ENCODE results near the gene MPP2. TPM values are rescaled to one million over a fixed set of nuclear protein-coding genes. Genes with fewer than 3 reads are reported as not detected.

The MPP2 gene
- total and polyA plus RNA-seq, 2 donors (not counting 3 experiments of a cell fraction or from before 2014, with no cell fraction given): 1.4 to 1.6 TPM

DNA sequence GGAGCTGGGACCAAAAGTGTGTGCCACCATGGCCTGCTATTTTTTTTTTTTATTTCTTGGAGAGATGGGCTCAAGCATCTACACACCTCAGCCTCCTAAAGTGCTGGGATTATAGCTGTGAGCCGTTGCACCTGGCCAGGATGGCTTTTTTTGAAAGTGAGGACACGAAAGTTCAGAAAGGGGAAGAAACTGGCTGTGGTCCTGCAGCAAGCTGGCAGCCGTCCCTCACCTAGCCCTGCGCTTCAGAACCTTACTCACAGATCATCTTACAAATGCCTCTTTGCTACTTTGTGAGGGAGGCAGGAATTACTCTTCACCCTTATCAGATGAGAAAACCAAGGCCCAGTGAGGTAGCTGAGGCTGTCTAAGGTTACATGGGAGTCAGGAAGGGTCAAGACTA lies 39.4 kb upstream of the MPP2 start:
- no peak overlapping the region for H2AFZ ChIP-seq (ENCODE audit: low read depth, low read length)
- no peak for FAIRE-seq
- H4K20me1 ChIP-seq (replicated peaks; ENCODE audit: control insufficient read depth, extremely low read depth, insufficient read depth, low read length): no peaks in the 10 kb centered on the region
- BruUV-seq (replicated peaks): no TSS peak
- H3K4me2 ChIP-seq (ENCODE audit: insufficient read depth, low read length): no peak overlapping the region
- no peaks in the 10 kb centered on the region for H3K9me3 ChIP-seq (replicated peaks; ENCODE audit: control insufficient read depth, insufficient read depth, low read length)
- H3K27ac ChIP-seq (ENCODE audit: insufficient read depth, low read depth, low read length): no peak overlapping the region
- intact Hi-C loops (cut with micrococcal nuclease) (no loop called here), dilution Hi-C loops (cut with MboI; ENCODE audit: extremely low pct_ligation_motif_present, low sequenced_read_pairs) (no loop called here)
- H3K4me3 ChIP-seq (replicated peaks in 1 of 3; ENCODE audit: insufficient read depth in 1 of 3, low read depth in 1 of 3, low read length in 3 of 3): no peak overlapping the region
- ChIA-PET POLR2A (interaction anchor here (0.7 kb wide), 1 partner anchor 165 kb away, joined by 8 read pairs; no protein-coding TSS in a partner anchor), CTCF (interaction anchor here (0.9 to 2.6 kb wide), 6 partner anchors 21 to 169 kb away, joined by 3 to 18 read pairs (median 4); no protein-coding TSS in a partner anchor)
- no peaks in the 10 kb centered on the region for H3K9me1 ChIP-seq (replicated peaks; ENCODE audit: control insufficient read depth, extremely low read depth, insufficient read depth, low read length)
- H3K79me2 ChIP-seq (ENCODE audit: control insufficient read depth, insufficient read depth, low read length): no peaks in the 10 kb centered on the region
- no peak overlapping the region for H3K9ac ChIP-seq (replicated peaks; ENCODE audit: extremely low read depth, insufficient read depth, low read length)
- peaks cover 12 to 14% of the 10 kb centered on the region in 2 experiments for H3K27me3 ChIP-seq (ENCODE audit: control insufficient read depth in 2 of 2, insufficient read depth in 2 of 2, low read length in 2 of 2)
- H3K36me3 ChIP-seq (ENCODE audit: control insufficient read depth in 2 of 2, extremely low read depth in 1 of 2, insufficient read depth in 2 of 2, low read length in 2 of 2): no peaks in the 10 kb centered on the region
- TF ChIP-seq POLR2AphosphoS5 (IDR thresholded peaks at IDR 0.05; ENCODE audit: insufficient read depth, low read depth, low read length) (no peak), CTCF (IDR thresholded peaks at IDR 0.05; ENCODE audit: extremely low read depth in 1 of 2, insufficient read depth in 1 of 2, low read depth in 1 of 2, low read length in 2 of 2) (no peak), GATA2 (IDR thresholded peaks at IDR 0.05; ENCODE audit: insufficient read depth, insufficient read length, low read depth, low read length) (no peak), POLR2A (IDR thresholded peaks at IDR 0.05; ENCODE audit: low read depth, low read length) (no peak), MAX (IDR thresholded peaks at IDR 0.05; ENCODE audit: insufficient read depth, insufficient read length) (no peak), EZH2 (IDR thresholded peaks at IDR 0.05; ENCODE audit: borderline replicate concordance, low read depth, low read length, severe bottlenecking) (no peak)
- no peaks in the 10 kb centered on the region for H3K4me1 ChIP-seq (ENCODE audit: control insufficient read depth, extremely low read depth, insufficient read depth, low read length)
- no peak for DNase-seq (ENCODE audit: low read depth, low spot score)
